Choroid plexus epithelial cell (primary cell): ENCODE data around the gene WDR82.
A peak's percentile ranks its signal among the peaks of the same experiment; 100 is the strongest.

Experiments
- DNase-seq: peaks from one replicate; pipeline ENCODE4 v3.0.0-alpha.2; 2010; ENCODE audit warnings: low read depth
- H3K4me3 ChIP-seq: 2 replicates; pipeline ENCODE4 v1.5.1; 2011; ENCODE audit warnings: low read depth, mild to moderate bottlenecking, control low read depth, low read length, moderate library complexity
- TF ChIP-seq, protein P1 (sequence below): conservative IDR thresholded peaks from 2 replicates; pipeline ENCODE4 v1.5.1; 2011; ENCODE audit warnings: low read depth, mild to moderate bottlenecking, control low read depth, inconsistent platforms, low read length, moderate library complexity

Gene WDR82

DNA sequence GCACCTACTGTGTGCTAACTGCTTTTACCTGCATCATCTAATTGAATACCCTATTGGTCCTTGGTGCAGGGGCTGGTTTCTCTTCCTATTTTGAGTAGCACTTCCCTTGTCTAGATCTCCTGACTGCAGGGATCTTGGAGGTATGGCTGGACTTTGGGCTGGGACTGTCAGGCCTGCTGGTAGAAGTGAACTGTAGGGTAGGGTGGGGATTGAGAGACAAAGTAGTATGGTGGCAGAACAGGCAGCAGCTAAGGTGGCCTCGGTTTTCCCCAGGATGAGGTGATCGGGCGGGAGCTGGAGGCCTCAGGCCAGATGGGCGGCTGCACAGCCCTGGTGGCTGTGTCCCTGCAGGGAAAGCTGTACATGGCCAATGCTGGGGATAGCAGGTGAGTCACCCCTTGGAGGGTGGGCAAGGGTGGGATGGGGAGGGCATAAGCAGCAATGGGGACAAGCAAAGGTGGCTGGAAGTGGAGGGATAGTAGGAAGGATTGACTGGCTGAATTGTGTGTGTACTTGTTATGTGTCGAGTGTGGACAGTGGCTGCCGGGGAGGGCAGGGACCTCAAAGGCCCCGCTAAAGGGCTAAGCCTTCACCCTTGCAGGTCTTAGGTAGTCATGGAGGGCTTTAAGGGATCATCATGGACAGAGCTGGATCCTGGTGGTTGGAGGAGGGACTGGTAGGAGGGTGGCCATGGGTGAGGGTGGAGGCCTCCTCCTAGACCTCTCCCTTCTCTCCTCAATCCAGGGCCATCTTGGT is 30.9 kb downstream of the WDR82 start:
- DNase-seq: no peak
- TF ChIP-seq, protein P1, sequence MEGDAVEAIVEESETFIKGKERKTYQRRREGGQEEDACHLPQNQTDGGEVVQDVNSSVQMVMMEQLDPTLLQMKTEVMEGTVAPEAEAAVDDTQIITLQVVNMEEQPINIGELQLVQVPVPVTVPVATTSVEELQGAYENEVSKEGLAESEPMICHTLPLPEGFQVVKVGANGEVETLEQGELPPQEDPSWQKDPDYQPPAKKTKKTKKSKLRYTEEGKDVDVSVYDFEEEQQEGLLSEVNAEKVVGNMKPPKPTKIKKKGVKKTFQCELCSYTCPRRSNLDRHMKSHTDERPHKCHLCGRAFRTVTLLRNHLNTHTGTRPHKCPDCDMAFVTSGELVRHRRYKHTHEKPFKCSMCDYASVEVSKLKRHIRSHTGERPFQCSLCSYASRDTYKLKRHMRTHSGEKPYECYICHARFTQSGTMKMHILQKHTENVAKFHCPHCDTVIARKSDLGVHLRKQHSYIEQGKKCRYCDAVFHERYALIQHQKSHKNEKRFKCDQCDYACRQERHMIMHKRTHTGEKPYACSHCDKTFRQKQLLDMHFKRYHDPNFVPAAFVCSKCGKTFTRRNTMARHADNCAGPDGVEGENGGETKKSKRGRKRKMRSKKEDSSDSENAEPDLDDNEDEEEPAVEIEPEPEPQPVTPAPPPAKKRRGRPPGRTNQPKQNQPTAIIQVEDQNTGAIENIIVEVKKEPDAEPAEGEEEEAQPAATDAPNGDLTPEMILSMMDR: no peak
- H3K4me3 ChIP-seq: no peak overlapping the region

DNA sequence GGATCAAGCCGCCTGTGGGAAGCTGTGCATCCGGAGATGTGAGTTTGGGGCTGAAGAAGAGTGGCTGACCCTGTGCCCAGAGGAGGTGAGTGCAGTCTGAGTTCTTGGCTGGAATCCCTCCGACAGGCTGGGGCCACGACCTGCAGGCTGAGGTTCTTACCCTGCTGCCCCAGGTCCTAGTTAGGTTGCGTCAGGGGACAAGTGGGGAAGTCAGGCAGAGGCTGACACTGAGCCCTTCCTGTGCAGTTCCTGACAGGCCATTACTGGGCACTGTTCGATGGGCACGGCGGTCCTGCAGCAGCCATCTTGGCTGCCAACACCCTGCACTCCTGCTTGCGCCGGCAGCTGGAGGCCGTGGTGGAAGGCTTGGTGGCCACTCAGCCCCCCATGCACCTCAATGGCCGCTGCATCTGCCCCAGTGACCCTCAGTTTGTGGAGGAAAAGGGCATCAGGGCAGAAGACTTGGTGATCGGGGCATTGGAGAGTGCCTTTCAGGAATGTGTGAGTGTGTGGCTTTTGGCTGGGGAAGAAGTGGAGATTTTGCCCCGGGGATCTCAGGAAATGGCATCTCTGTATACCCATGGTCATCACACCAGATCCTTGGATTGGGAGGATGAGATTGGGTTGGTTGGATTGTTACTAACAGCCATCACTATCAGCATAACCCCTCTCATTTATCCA is 31.6 kb downstream of the WDR82 start:
- H3K4me3 ChIP-seq: no peak overlapping the region
- TF ChIP-seq, protein P1: no peak
- DNase-seq: no peak

DNA sequence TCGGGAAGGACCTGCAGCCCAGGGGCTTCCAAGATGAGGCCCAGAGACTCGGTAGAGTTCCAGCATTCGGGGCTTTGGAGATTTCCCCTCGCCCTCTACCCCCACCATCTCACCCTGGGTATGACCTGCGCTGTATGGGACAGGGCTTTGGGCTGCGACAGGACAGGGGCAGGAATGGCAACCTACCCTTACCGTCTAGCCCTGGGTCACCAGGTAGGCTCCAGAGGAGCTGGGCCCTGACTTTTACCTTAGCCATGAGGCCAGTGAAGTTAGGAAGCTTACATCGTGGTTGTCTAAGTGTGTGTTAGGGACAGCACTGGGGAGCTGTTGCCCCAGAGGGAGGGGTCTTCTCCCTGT is 32.2 kb downstream of the WDR82 start:
- H3K4me3 ChIP-seq: peak overlapping the region; percentile 65
- TF ChIP-seq, protein P1: no peak
- no peak for DNase-seq

DNA sequence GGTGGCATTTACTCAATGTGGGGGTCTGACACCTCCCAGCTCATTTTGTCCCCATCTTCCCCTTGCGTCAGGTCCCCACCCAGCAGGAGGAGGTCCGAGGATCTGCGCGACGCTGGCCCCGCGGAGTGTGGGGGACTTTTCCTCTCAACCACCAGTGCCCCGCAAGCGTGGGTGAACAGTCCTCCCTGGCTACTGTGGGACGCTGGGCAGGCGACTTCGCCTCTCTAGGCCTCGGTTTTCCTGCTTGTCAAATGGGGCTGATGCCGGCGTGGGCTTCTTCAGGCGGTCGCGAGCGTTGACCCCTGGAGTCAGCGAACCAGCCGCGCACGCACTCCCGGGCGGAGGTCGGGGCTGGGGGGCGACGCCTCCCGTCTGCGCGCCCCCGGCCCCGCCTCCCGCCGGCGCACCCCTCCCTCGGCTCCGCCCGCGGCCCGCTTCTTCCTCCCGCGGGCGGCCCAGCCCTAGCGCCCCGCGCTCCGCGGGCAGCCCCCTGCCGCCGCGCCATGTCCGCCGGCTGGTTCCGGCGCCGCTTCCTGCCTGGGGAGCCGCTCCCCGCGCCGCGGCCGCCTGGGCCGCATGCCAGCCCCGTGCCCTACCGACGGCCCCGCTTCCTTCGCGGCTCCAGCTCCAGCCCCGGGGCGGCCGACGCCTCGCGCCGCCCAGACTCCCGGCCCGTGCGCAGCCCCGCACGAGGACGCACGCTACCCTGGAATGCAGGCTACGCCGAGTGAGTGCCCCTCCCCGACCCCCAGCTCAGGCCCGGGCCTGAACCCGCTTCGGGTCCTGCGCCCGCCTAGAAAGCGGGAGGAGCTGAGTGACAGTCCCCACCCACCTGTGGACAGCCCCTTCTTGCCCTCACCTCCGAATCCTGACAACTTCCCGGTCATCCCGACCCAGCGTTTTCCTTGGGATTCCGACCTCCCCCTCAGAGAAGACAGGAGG is 32.9 kb downstream of the WDR82 start, which contains the start of gene PPM1M:
PPM1M (plus strand) TSS at position 438 of the 942 bp plus-strand sequence; CDS start at position 504, 66 bp downstream.
- DNase-seq: peak; percentile 50
- TF ChIP-seq, protein P1: no peak
- H3K4me3 ChIP-seq: peak within 1 kb of the TSS; percentile 65

- no peak overlapping the region for H3K4me3 ChIP-seq
- peak; percentile 19 for DNase-seq
- TF ChIP-seq, protein P1: no peak
Measured at GRCh38 chr3:52243791-52244628, 34.4 kb downstream of the WDR82 start.

DNA sequence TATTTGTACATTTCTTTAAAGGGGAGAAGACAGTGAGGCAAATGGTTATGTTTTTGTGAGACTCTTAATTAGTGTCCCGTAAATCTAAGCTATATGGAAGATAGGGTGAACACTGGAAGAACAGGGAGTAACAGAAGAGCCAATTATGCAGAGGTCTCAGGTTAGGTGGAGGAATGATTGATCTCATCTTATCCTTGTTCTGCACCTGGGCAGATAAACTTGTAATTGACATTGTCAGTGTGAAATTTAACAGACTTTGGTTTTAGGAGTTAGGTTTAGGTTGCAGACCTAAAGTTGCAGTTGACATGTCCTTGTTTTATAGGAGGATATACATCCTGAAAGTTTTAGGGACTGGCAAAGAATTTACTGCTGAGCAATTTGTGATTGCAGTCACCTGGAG is 36.4 kb downstream of the WDR82 start:
- no peak for DNase-seq
- TF ChIP-seq, protein P1: no peak
- H3K4me3 ChIP-seq: no peak overlapping the region
